ENCODE data around the gene SOX8.

The SOX8 gene

GRCh38 chr16:1028524-1029258 lies 47.1 kb downstream of the SOX8 start:
- no peak for DNase-seq

GRCh38 chr16:1029259-1029545 lies 47.6 kb downstream of the SOX8 start:
- DNase-seq = no peak

GRCh38 chr16:1030473-1030901 lies 48.9 kb downstream of the SOX8 start:
- no peak for DNase-seq

- DNase-seq = no peak
These were observed 50.1 kb downstream of the SOX8 start for GRCh38 chr16:1031666-1032065.

- no peak for DNase-seq
These were observed 51.0 kb downstream of the SOX8 start for GRCh38 chr16:1032607-1033006.

- no peak for DNase-seq
These were observed 51.6 kb downstream of the SOX8 start for GRCh38 chr16:1033128-1033679.

GRCh38 chr16:1034230-1035065 lies 52.9 kb downstream of the SOX8 start:
- DNase-seq = no peak

GRCh38 chr16:1035066-1035415 lies 53.5 kb downstream of the SOX8 start:
- DNase-seq = no peak

GRCh38 chr16:1036166-1036565 lies 54.6 kb downstream of the SOX8 start:
- DNase-seq = no peak
